SU-DHL-6 (cell line): ENCODE results near the gene SERINC1.
"Not testable (repeated sequence)": the region's sequence is repeated elsewhere in the genome, so short reads cannot be mapped to it uniquely, and the experiment has no call there.

Source experiments
- H2AFZ ChIP-seq: fragments of 200-600 bp; sonication (generic); 2 replicates; pipeline ENCODE4 v1.6.1; 2014; ENCODE audit warnings: low read depth, mild to moderate bottlenecking, moderate library complexity, mixed read lengths, antibody characterized with exemption, low read length; ENCODE audit not compliant: severe bottlenecking
- H3F3A ChIP-seq: fragments of 200-600 bp; shearing (Covaris generic); 2 replicates; pipeline ENCODE4 v1.6.0; 2016; ENCODE audit warnings: antibody characterized with exemption, mild to moderate bottlenecking; ENCODE audit not compliant: insufficient read depth
- H3K27ac ChIP-seq: fragments of 200-600 bp; sonication (generic); 2 replicates; pipeline ENCODE4 v1.5.1; 2016; ENCODE audit warnings: low read depth, mild to moderate bottlenecking, low read length, moderate library complexity, mixed read lengths
- H3K27me3 ChIP-seq: fragments of 200-600 bp; sonication (generic), shearing (Covaris generic); 2 replicates; pipeline ENCODE4 v1.6.0; 2014; ENCODE audit warnings: mild to moderate bottlenecking, low read length
- H3K36me3 ChIP-seq: fragments of 200-600 bp; sonication (generic); 2 replicates; pipeline ENCODE4 v1.6.1; 2014; ENCODE audit warnings: mild to moderate bottlenecking, low read length, mixed read lengths
- H3K4me2 ChIP-seq: fragments of 300-600, 200-600 bp; shearing (Covaris generic), sonication (generic); 2 replicates; pipeline ENCODE4 v1.6.0; 2014; ENCODE audit warnings: low read length, low read depth, mild to moderate bottlenecking; ENCODE audit not compliant: poor library complexity, severe bottlenecking
- H3K4me3 ChIP-seq: fragments of 200-600 bp; sonication (generic); 2 replicates; pipeline ENCODE4 v1.5.1; 2014; ENCODE audit warnings: antibody characterized with exemption, low read length, mild to moderate bottlenecking, mixed read lengths; ENCODE audit not compliant: insufficient read depth, poor library complexity, severe bottlenecking
- H3K79me2 ChIP-seq: fragments of 200-600 bp; sonication (generic); 2 replicates; pipeline ENCODE4 v1.6.1; 2014; ENCODE audit warnings: mild to moderate bottlenecking, low read length, moderate library complexity; ENCODE audit not compliant: insufficient read depth
- H3K9ac ChIP-seq: fragments of 200-600 bp; sonication (generic); 2 replicates; pipeline ENCODE4 v1.7.0; 2014; ENCODE audit warnings: mild to moderate bottlenecking, low read length
- H3K9me2 ChIP-seq: fragments of 200-600 bp; sonication (generic); replicated peaks from 2 replicates; pipeline ENCODE4 v1.6.1; 2014; ENCODE audit warnings: low read length; ENCODE audit not compliant: insufficient read depth
- H3K9me3 ChIP-seq: fragments of 200-600 bp; sonication (generic); 2 replicates; pipeline ENCODE4 v1.6.1; 2014; ENCODE audit warnings: low read length, mixed read lengths; ENCODE audit not compliant: insufficient read depth
- H4K20me1 ChIP-seq: fragments of 200-600 bp; sonication (generic); 2 replicates; pipeline ENCODE4 v1.6.1; 2014; ENCODE audit warnings: low read depth, mild to moderate bottlenecking, antibody characterized with exemption, low read length, moderate library complexity, mixed read lengths
- CTCF ChIP-seq: fragments of 200-600 bp; sonication (generic); IDR thresholded peaks from one replicate; pipeline ENCODE4 v1.5.1; 2017; ENCODE audit warnings: antibody characterized with exemption, mild to moderate bottlenecking, low read length, moderate library complexity; ENCODE audit not compliant: insufficient read depth, poor library complexity, severe bottlenecking
- EZH2phosphoT487 ChIP-seq: fragments of 200-600 bp; sonication (generic), shearing (Covaris generic); conservative IDR thresholded peaks from 2 replicates; pipeline ENCODE4 v1.6.1; 2018; ENCODE audit warnings: mild to moderate bottlenecking, antibody characterized with exemption, low read length, moderate library complexity, mixed read lengths

The SERINC1 gene

GRCh38 chr6:122459240-122459639 is 12.4 kb downstream of the SERINC1 start:
- peaks cover 26% of the 10 kb centered on the region; the same call in 1 of the 2 replicates for H4K20me1 ChIP-seq
- H2AFZ ChIP-seq = no peak overlapping the region
- no peaks in the 10 kb centered on the region for H3K27me3 ChIP-seq
- H3K27ac ChIP-seq = no peak overlapping the region
- no peaks in the 10 kb centered on the region for H3K9me3 ChIP-seq
- no peak overlapping the region for H3K9ac ChIP-seq
- no peak overlapping the region for H3K4me2 ChIP-seq
- H3F3A ChIP-seq = no peaks in the 10 kb centered on the region; the same call in 1 of the 2 replicates
- peaks cover 17% of the 10 kb centered on the region; the same call in 1 of the 2 replicates for H3K36me3 ChIP-seq
- H3K9me2 ChIP-seq = no peaks in the 10 kb centered on the region
- no peak overlapping the region for H3K4me3 ChIP-seq
- H3K79me2 ChIP-seq = peaks cover 62% of the 10 kb centered on the region
- TF ChIP-seq CTCF (no peak), EZH2phosphoT487 (no peak)

GRCh38 chr6:122458087-122458486 is 13.5 kb downstream of the SERINC1 start:
- Histone ChIP-seq H4K20me1 (peaks cover 23% of the 10 kb centered on the region; the same call in 1 of the 2 replicates), H3F3A (no peaks in the 10 kb centered on the region; the same call in 1 of the 2 replicates), H3K79me2 (peaks cover 50% of the 10 kb centered on the region)

GRCh38 chr6:122455116-122455515 is 16.5 kb downstream of the SERINC1 start:
- not testable (repeated sequence) for H3K9ac ChIP-seq, H4K20me1 ChIP-seq, H3F3A ChIP-seq, H3K9me3 ChIP-seq, H3K4me3 ChIP-seq, H3K27ac ChIP-seq, H3K9me2 ChIP-seq, H3K27me3 ChIP-seq, H3K4me2 ChIP-seq, H2AFZ ChIP-seq
- H3K79me2 ChIP-seq = peaks cover 22% of the 10 kb centered on the region
- peaks cover 43% of the 10 kb centered on the region; the same call in 1 of the 2 replicates for H3K36me3 ChIP-seq

More at GRCh38 chr6:122458087-122458486, 13.5 kb downstream of the SERINC1 start:
- no peak overlapping the region for H3K9ac ChIP-seq
- H3K27me3 ChIP-seq = no peaks in the 10 kb centered on the region
- H3K9me3 ChIP-seq = no peaks in the 10 kb centered on the region
- H3K4me2 ChIP-seq = no peak overlapping the region
- H3K9me2 ChIP-seq = no peaks in the 10 kb centered on the region
- no peak for TF ChIP-seq EZH2phosphoT487
- no peak for TF ChIP-seq CTCF
- no peak overlapping the region for H2AFZ ChIP-seq
- no peak overlapping the region for H3K27ac ChIP-seq
- H3K36me3 ChIP-seq = peaks cover 24% of the 10 kb centered on the region; the same call in 1 of the 2 replicates
- H3K4me3 ChIP-seq = no peak overlapping the region

GRCh38 chr6:122454673-122455072 is 16.9 kb downstream of the SERINC1 start:
- no peaks in the 10 kb centered on the region for H3K9me2 ChIP-seq
- 0 out of 2 replicates have a peak, but pooled peaks cover 5% of the 10 kb centered on the region for H4K20me1 ChIP-seq
- no peaks in the 10 kb centered on the region for H3K27me3 ChIP-seq
- H3K9me3 ChIP-seq = no peaks in the 10 kb centered on the region
- H2AFZ ChIP-seq = no peak overlapping the region
- peaks cover 17% of the 10 kb centered on the region for H3K79me2 ChIP-seq
- H3K36me3 ChIP-seq = peaks cover 43% of the 10 kb centered on the region; the same call in 1 of the 2 replicates
- no peak overlapping the region for H3K9ac ChIP-seq
- H3K4me2 ChIP-seq = no peak overlapping the region
- no peak overlapping the region for H3K27ac ChIP-seq
- no peaks in the 10 kb centered on the region; the same call in 1 of the 2 replicates for H3F3A ChIP-seq
- H3K4me3 ChIP-seq = no peak overlapping the region
- no peak for TF ChIP-seq EZH2phosphoT487
- TF ChIP-seq CTCF = no peak
